HPDE6-E6E7 (cell line): ENCODE data around the gene CASP1.
A peak's percentile ranks its signal among the peaks of the same experiment; 100 is the strongest.
"Not testable (repeated sequence)": the region's sequence is repeated elsewhere in the genome, so short reads cannot be mapped to it uniquely, and the experiment has no call there.

Experiments used
- DNase-seq: peaks from one replicate; pipeline ENCODE4 v3.0.0; 2011; ENCODE audit warnings: missing footprints; ENCODE audit errors: extremely low spot score

The CASP1 gene

DNA sequence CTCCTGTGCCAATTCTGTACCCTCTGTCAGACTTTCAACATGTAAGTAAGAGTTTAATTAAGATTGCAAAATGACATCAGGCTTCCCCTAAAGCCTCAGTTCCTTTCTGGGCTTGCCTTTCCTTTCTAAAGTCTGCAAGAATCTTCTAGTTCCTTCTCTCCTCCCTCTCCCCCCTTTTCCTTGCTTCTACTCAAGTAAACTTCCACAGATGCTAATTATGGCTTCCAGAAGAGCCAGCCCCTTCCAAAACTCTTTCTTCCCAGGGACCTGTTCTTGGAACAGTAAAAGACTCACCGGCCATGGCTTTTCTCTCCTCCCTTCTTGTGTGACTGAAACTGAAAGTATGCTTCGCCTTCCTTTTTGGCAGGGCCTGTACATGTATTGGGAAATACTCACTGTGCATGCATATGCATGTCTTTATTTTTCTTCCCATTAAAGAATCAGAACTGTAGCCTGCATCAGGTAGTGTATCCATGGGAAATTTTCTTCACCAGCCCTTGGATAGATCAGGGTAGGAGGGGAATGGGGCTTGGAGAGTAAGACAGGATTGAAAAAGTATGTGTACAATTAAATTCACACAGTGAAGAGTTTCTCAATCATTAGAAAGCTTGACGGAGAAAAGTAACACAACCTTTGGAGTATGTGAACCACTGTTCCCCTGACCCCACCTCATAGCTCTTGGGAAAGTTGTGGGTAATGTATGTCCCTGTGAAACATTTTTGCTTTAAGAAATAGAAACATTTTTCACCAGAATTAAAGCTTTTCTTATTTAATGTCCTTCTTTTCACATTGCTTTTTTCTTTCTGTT lies at the start of gene CASP1:
CASP1 (minus strand) TSS at position 332 of the 808 bp plus-strand sequence; CDS start at position 301, 31 bp downstream.
- DNase-seq, result peak; percentile 74

DNA sequence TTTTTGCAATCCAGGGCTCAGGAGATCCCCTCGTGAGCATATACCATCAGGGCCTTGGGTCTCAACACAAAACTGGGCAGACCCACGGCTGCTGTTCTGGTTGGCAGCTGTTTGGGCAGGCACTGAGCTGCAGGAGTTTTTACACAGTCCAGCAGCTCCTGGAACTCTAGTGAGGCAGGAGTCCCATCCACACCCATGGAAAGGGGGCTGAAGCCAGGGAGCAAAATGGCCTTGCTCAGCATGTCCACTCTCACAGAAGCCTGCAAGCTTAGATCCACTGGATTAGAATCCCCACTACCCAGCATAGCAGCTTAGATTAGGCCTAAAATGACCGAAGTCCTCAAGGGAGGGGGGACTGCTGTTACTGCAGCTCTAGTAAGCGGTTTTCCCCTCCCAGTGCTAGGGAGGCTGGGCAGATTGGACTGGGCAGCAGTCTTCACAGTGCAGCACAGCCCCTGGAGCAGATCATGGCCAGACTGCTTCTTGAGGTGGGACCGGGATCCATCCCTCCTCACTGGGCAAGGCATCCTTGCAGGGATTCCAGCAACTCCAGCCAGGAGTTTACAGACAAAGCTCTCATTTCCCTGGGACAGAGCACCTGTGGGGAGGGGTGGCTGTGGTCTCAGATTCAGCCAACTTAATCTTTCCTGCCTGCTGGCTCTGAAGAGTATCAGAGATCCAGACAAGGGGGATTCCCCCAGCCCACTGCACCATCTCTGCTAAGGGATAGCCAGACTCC lies 46.6 kb upstream of the CASP1 start:
- DNase-seq, result no peak

DNA sequence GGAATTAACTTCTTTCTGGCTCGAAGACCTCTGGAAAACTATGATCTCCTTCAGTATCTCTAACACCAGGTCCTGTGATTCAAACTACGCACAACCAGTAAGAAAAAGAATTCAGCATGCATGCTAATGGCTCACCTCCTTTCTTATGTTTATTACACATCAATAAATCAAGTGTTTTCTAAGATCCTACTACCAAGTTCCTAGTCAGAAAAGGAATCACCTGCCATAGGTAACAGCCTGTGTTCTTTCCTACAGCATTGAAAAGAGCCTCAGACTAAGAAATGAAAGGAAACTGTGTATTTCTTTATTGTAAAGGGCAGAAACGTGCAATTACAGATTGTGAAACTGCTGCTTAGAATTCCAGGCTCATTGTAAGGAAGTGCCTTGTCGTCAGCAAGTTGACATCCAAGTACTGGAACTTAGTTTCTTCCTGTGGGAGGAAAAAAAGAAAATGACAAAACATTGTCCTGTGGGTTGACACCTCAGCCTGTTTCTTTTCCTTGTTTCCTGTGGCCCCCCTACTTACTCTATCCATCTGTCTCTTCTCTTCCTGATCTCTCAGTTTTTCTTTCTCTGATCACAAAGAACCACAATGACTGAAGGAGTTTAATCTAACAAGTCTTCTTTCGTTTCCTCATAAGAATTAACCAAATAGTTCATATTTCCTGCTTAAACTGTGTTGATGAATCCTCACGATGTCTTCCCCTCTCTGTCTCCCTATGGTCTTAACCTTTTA lies 45.4 kb upstream of the CASP1 start:
- DNase-seq, result not testable (repeated sequence)

DNA sequence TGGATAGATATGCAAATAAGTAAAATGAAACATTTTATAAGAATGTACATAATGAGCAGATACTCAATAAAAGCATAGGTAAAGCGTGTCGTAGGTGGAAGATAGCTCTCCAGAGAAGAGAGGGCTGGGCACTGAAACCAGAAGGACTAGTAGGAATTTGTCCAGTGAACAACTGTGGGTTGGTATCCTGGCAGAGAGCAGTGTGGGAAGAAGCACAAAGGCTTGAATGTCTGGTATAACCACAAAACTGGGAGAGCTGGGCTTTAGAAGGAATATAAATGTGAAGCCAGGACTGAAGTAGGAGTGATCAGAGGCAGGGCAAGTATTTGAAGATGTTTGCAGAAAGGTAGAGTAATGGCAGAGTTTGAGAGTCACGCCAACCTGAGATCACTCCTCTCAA lies 43.3 kb upstream of the CASP1 start:
- no peak for DNase-seq

DNA sequence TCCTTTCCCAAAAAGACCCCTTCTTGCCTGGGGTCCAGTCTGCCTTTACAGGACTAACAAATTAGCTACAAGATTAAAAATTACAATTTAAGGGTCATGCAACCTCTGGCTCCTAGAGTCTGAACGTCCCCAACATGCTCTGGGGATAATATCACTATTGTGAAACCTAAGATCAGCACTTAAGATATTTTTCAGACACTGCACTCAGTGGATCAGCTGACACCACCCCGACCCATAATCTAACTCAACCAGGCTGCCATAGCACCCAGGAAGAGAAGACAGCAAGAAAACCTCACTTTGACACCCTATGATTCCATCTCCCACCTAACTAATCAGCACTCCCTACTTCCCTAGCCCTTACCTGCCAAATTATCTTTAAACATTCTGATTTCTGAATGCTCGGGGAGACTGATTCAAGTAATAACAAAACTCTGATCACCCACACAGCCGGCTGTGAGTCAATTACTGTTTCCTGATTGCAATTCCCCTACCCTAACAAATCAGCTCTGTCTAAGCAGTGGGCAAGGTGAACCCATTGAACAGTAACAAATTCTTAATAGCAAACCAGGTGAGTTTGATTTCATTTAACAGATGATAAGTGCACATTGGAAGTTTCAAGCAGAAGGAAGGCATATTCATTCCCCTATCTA lies 42.3 kb upstream of the CASP1 start:
- not testable (repeated sequence) for DNase-seq

DNA sequence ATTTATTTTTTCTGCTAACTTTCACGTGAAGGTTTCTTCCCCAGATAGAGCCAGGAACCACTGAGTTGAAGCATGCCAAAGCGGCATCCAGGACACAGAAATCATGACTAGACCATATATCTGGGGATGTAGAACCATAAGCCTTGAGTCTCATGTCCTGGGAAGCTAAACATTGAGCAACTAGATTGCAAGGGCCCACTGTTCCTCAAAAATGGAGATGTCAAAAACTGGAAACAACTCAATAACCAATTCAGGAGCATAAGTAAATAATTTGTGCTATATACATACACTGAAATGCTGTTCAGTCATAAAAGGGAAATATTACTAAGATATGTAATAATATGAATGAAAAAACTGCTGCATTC lies 39.2 kb upstream of the CASP1 start:
- no peak for DNase-seq

DNA sequence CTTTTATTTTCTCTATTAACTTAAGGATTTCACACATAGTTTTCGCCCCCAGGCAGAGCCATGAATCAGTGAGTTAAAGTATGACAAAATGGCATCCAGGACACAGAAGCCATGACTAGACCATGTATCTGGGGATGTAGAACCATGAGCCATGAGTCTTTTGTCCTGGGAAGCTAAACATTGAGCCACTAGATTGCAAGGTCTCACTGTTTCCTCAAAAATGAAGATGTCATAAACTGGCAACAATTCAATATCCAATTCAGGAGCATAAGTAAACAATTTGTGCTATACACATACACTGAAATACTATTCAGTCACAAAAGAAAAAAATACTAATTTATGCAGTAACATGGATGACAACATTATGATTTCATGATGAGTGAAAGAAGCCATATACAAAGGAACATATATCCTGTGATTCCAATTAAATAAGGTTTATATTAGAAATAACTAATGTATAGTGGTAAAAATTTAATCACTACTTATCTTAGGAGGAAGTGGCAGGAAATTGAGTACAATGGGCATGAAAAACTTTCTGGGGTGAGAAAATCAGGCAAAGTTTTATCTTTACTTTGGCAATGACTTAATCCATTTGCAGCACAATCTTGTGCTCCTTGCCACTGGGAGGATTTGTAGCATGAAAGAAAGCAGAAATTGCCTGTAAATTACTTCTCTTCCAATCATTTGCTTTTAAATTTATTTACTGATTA lies 38.7 kb upstream of the CASP1 start:
- DNase-seq, result no peak

DNA sequence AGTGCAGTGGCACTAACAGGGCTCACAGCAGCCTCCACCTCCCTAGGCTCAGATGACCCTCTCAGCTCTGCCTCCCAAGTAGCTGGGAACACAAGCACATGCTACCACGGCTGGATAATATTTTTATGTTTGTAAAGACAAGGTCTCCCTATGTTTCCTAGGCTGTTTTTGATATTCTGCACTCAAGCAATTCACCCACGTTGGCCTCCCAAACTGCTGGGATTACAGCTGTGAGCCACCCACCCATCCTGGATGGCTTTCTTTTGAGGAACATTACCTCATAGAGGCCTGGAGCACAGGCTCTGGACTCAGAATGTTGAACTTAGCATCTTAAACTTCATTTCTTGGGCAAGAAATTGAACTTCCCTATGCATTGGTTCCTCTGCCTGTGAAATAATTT lies 37.1 kb upstream of the CASP1 start:
- not testable (repeated sequence) for DNase-seq

DNA sequence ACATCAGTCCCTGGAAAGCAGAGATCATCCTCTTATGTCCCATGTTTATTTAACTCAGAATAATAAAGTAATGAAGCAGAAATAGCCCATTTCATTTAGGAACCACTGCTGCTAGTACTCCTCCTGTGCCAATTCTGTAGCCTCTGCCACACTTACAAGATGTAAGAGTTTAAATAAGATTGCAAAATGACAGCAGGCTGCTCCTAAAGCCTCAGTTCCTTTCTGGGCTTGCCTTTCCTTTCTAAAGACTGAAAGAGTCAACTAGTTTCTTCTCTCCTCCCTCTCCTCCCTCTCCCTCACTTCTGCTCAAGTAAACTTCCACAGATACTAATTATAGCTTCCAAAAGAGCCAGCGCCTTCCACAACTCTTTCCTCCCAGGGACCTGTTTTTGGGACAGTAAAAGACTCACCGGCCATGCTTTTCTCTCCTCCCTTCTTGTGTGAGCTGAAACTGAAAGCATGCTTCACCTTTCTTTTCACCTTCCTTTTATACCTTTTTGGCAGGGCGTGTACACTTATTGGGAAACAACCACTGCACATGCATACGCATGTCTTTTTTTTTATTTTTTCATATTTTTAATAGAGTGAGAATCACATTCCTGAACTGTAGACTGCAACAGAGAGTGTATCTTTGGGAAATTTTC lies 36.3 kb upstream of the CASP1 start:
- DNase-seq, result no peak

DNA sequence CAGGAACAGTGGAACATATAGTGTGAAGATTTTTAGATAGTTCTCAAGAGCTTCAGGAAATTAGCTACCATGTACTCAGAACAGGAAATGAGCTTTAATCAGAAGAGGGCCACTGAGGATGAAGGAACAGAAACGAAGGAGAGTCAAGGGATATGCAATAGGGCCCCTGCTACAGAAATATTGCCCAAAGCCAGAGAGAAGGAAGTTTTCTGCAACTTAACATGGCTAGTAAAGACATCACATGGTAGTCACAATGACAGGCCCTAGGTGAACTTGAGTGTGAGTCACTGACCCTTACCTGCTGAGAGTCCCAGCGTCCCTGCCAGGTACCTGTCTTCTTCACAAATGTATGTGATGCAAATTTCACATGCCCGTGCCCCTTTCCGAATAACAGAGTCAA lies 35.4 kb upstream of the CASP1 start:
- DNase-seq, result no peak

DNA sequence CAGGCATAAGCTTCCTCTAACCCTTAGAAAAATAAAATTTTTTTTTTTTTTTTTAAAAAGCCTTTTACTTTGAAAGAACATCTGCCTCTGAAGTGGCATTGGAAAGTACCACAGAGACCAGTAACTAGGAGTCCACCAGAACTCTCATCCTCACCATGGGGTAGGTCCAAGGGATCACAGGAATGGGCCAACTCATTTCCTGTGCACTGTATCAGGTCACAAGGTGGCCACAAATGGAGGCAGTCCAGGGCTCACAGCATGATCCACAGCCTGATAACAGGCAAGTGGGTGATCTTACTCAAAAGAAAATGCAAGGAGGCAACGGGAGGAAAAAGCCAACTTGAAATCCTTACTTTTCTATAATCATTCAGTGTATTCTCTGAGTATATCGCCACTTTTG lies 34.8 kb upstream of the CASP1 start:
- DNase-seq, result not testable (repeated sequence)

DNA sequence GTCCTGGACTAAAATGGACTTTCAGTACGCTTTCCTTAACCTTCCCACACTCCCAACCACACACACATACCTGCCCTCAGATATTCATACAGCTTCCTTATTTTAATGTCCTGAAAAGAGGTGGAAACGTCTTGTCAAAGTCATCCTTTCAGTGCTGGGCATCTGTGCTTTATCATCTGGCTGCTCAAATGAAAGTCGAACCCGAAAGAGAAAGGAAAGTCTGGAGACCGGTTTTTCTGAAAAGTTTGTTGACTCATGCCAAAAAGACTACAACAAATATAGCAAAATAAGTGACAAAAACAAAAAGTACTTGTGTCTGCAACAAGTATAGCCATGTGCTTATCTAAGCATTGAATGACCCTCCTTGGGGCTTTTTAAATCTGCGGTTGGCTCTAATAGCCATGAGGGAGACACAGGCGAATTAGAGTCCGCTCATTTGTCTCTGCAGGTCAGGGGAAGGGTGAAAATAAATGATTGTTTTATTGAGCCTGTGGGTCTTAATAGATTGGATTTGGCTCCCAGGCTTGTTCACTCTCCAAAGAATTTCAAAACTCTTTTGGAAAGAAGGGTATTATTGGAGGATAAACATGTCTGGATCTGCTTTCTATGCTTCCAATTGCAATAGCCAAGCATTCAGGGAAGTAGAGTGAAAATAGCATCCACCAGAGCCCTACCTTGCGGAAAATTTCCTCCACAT lies 28.4 kb upstream of the CASP1 start:
- not testable (repeated sequence) for DNase-seq

DNA sequence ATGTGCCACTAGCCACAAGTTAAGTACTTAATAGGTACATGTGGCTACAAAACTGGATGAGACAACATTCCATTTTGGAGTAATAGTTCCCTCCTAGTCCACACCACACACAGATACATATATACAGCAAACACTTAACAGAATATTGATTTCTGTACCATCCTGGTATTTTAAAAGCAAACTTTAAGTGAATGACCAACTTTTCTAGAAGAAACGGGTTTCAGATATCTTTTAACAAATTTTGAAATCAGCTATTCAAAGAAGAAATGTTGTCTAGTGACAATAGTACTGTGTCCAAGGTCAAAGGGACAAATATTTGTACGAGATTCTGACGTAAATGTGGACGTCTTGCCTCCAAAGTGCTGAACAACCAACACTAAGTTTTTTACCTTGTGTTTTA lies 22.5 kb upstream of the CASP1 start:
- DNase-seq, result no peak

DNA sequence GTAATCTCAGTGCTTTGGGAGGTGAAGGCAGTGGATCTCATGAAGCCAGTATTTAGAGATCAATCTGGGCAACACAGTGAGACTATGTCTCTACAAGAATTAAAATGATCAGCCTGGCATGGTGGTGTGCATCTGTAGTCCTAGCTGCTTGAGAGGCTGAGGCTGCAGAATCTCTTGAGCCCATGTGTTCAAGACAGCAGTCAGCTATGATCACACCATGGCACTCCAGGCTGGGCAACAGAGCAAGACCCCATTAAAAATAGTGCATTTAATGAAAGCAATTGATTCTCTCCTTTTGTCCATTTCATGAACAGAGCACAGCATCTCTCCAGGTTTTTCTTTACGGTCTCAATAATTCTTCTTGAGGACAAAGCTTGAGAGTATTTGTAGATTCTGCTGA lies 21.5 kb upstream of the CASP1 start:
- no peak for DNase-seq

DNA sequence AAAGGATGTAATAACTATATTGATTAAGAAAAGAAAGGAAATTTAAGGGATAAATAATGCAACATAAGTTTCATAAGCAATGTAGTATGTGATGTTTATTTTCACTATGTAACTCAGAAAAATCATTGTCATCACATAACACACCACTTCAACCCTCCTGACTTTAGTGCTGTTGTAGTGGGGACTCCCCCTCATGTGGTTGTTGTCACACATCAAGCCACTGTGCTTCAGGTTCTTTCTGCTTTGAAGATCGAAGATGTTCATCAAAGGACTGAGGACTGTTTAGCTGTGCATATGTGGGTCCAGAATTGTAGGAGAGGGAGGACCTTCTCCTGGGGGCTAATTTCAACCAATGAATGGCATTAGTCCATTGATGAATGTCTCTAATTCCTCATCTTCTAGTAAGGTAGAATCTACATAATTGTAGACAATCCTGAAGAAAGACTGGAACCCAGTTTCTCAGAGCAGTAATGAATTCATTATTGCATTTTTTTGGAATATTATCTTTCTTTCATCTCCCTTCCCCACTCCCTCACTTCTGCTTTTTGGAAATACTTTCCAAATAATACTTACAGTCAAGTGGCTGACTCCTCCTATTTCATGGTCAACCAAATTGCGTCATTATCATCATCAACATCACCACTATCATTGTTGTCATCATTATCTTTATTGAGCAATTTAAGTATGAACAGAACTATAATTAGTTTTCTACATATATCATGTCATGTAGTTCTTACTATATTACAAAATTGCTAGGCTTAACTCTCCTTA lies 20.0 kb upstream of the CASP1 start:
- no peak for DNase-seq

DNA sequence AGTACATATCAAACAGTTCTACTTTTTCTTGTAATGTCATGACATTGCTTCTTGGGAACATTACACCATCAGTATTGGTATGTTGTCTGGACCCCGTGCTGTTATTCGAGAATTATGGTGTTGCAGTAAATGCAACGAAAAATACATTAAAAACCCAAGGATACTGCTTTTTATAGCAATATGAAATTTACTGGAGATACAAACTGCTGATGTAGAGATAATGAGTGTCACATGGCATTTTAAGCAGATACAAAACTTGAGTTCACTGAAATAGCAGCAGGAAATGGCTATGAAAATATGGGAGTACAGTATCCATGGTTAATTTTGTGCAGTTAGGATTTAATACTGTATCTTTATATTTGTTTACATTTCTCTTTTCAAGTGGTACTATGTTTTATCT lies 17.5 kb upstream of the CASP1 start:
- DNase-seq, result no peak

DNA sequence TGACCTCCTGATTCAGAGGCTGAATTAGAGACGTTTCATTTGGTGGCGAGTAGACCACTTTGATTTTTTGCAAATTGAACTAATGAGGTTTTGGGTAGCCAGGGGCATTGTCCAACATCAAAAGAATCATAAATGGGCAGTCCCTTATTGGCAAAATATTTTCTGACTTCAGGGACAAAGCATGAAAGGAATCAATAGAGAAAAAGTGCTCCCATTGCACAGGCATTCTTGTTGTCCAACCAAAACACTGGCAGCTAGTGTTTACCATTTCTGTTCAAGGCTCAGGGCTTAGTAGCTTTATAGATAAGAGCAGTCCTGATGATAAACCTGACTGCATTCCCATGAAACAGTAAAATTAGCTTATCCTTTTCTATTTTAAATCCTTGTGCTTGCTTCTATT lies 16.6 kb upstream of the CASP1 start:
- DNase-seq, result no peak

DNA sequence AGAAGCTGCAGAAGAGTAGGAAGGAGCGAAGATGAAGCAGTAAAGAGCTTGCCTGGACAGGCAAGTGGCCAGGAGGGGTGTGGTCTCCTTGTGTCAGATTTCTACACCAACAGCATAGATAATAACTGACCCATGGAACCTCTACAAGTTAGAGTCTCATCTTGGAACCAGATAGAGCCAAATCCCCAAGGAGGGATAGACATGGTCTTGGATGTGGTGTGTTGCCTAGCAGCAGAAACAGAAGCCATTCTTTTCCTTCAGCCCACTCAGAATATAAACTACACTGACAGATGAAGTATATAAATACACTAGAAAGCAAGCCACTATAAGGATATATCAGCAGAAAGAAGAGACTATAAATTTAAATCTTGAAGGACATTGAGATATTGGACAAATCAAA lies 14.5 kb upstream of the CASP1 start:
- no peak for DNase-seq

DNA sequence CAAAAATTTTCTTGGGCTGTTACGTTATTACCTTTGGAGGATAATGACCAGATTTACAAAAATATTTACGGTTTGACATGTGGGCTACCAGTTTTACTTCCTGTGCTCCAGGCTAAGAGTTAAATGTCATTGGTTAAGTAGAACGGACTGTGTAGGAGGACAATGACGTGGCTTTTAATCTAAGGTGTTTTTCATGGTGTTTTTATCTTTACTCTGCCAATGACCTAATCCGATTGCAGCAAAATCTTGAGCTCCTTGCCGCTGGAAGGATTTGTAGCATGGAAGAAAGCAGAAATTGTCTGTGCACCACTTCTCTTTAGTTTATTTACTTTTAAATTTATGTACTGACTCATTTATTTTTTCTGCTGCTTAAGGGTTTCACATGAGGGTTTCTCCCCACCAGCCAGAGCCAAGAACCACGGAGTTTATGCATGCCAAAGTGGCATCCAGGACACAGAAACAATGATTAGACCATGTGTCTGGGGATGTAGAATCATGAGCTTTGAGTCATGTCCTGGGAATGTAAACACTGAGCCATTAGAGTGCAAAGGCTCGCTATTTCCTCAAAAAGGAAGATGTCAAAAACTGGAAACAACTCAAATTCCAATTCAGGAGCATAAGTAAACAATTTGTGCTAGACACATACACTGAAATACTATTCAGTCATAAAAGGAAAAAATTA lies 12.1 kb upstream of the CASP1 start:
- DNase-seq, result peak; percentile 33
